Endodermal cell (in vitro differentiated cells): ENCODE measurements around the gene FAHD1. TPM values are rescaled to one million over a fixed set of nuclear protein-coding genes. Genes with fewer than 3 reads are reported as not detected.

Source experiments
- DNase-seq: peaks from one replicate; pipeline ENCODE4 v3.0.0-alpha.2; 2017
- H3K27ac ChIP-seq: 2 replicates; pipeline ENCODE4 v1.5.1; 2013; ENCODE audit warnings: mild to moderate bottlenecking, low read depth, low read length, moderate library complexity
- H3K27me3 ChIP-seq: 2 replicates; pipeline ENCODE4 v1.6.1; 2013; ENCODE audit warnings: mild to moderate bottlenecking, low read length, moderate library complexity; ENCODE audit not compliant: insufficient read depth, control insufficient read depth, poor library complexity, severe bottlenecking
- H3K36me3 ChIP-seq: 2 replicates; pipeline ENCODE4 v1.7.0; 2013; ENCODE audit warnings: mild to moderate bottlenecking, low read length, moderate library complexity; ENCODE audit not compliant: control insufficient read depth, insufficient read depth
- H3K4me1 ChIP-seq: one replicate; pipeline ENCODE4 v1.7.0; 2013; ENCODE audit warnings: low read length; ENCODE audit not compliant: control insufficient read depth, insufficient read depth
- H3K4me3 ChIP-seq: 2 replicates; pipeline ENCODE4 v1.5.1; 2013; ENCODE audit warnings: mild to moderate bottlenecking, low read length, moderate library complexity
- H3K9ac ChIP-seq: 2 replicates; pipeline ENCODE4 v1.6.1; 2013; ENCODE audit warnings: mild to moderate bottlenecking, low read length, moderate library complexity; ENCODE audit not compliant: poor library complexity, severe bottlenecking; ENCODE audit errors: extremely low read depth
- H3K9me3 ChIP-seq: 2 replicates; pipeline ENCODE4 v1.6.1; 2013; ENCODE audit warnings: mild to moderate bottlenecking, low read length, moderate library complexity; ENCODE audit not compliant: control insufficient read depth
- H3K27ac Mint-ChIP-seq: 2 replicates; pipeline ENCODE4 v1.8.0; 2020; ENCODE audit warnings: mixed read lengths
- H3K27me3 Mint-ChIP-seq: 2 replicates; pipeline ENCODE4 v1.8.0; 2021; ENCODE audit warnings: mild to moderate bottlenecking, mixed read lengths; ENCODE audit not compliant: insufficient read depth
- H3K36me3 Mint-ChIP-seq: 2 replicates; pipeline ENCODE4 v1.8.0; 2020; ENCODE audit warnings: low read depth, mixed read lengths
- H3K4me1 Mint-ChIP-seq: 2 replicates; pipeline ENCODE4 v1.8.0; 2020; ENCODE audit warnings: mixed read lengths
- H3K4me3 Mint-ChIP-seq: 2 replicates; pipeline ENCODE4 v1.8.0; 2020; ENCODE audit warnings: mild to moderate bottlenecking, moderate library complexity, mixed read lengths
- H3K9me3 Mint-ChIP-seq: 2 replicates; pipeline ENCODE4 v1.8.0; 2020; ENCODE audit warnings: mild to moderate bottlenecking, mixed read lengths
- WGBS, 2 experiments: methylation state at CpG; one replicate each; pipeline versions ENCODE4 v1.1.5 to v1.1.7; 2013; ENCODE audit warnings: missing lambda C conversion rate in 2 of 2, mixed read lengths in 1 of 2; ENCODE audit not compliant: insufficient coverage in 1 of 2, insufficient read length in 1 of 2; 5-methylcytosine and 5-hydroxymethylcytosine counted together
- total RNA-seq, 2 donors: library from RNA; stranded (reverse); fragmentation: NEBNext Ultra II Directional in 1 of 2; extraction: Animal tissue kit (Norgen Biotek cat#: 25700) in 1 of 2; gene quantifications; 2 replicates in 1 of 2; 3 replicates in 1 of 2; pipeline ENCODE4 v1.2.1, GENCODE V29; 2021
- TF ChIP-seq, protein P1 (sequence below): fragments of 200-600 bp; sonication (generic); conservative IDR thresholded peaks from 2 replicates; pipeline ENCODE4 v1.5.0; 2021; ENCODE audit warnings: antibody characterized with exemption, mild to moderate bottlenecking

FAHD1 gene
- total RNA-seq, 2 donors from 2014 or later, result 16.6 to 16.9 TPM

DNA sequence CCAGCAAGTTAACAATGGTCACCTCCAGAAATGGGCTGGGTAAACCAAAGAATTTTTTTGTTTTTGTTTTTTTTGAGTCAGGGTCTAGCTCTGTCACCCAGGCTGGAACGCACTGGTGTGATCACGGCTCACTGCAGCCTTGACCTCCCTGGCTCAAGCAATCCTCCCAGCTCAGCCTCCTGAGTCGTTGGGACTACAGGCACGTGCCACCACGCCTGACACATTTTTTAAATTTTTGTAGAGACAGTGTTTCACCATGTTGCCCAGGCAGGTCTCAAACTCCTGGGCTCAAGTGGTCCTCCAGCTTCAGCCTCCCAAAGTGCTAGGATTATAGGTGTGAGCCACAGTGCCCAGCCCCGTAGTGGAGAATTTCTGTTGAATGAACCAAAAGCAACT lies 46.3 kb upstream of the FAHD1 start:
- H3K27ac Mint-ChIP-seq, result peak overlapping the region; percentile 17
- Histone ChIP-seq H3K36me3 (peaks cover 21% of the 10 kb centered on the region), H3K4me1 (peaks cover 8% of the 10 kb centered on the region), H3K27ac (no peak overlapping the region), H3K9ac (no peak overlapping the region), H3K27me3 (no peaks in the 10 kb centered on the region), H3K4me3 (peak overlapping the region; percentile 96), H3K9me3 (no peaks in the 10 kb centered on the region)
- peaks cover 10% of the 10 kb centered on the region for H3K4me1 Mint-ChIP-seq
- H3K27me3 Mint-ChIP-seq, result no peaks in the 10 kb centered on the region
- WGBS, 2 experiments, result 87 to 96% methylated on average over 6 of the region's 6 CpGs
- no peak for DNase-seq
- H3K9me3 Mint-ChIP-seq, result no peaks in the 10 kb centered on the region
- TF ChIP-seq, protein P1, sequence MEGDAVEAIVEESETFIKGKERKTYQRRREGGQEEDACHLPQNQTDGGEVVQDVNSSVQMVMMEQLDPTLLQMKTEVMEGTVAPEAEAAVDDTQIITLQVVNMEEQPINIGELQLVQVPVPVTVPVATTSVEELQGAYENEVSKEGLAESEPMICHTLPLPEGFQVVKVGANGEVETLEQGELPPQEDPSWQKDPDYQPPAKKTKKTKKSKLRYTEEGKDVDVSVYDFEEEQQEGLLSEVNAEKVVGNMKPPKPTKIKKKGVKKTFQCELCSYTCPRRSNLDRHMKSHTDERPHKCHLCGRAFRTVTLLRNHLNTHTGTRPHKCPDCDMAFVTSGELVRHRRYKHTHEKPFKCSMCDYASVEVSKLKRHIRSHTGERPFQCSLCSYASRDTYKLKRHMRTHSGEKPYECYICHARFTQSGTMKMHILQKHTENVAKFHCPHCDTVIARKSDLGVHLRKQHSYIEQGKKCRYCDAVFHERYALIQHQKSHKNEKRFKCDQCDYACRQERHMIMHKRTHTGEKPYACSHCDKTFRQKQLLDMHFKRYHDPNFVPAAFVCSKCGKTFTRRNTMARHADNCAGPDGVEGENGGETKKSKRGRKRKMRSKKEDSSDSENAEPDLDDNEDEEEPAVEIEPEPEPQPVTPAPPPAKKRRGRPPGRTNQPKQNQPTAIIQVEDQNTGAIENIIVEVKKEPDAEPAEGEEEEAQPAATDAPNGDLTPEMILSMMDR, result no peak
- H3K4me3 Mint-ChIP-seq, result peak overlapping the region; percentile 85
- H3K36me3 Mint-ChIP-seq, result peaks cover 15% of the 10 kb centered on the region

DNA sequence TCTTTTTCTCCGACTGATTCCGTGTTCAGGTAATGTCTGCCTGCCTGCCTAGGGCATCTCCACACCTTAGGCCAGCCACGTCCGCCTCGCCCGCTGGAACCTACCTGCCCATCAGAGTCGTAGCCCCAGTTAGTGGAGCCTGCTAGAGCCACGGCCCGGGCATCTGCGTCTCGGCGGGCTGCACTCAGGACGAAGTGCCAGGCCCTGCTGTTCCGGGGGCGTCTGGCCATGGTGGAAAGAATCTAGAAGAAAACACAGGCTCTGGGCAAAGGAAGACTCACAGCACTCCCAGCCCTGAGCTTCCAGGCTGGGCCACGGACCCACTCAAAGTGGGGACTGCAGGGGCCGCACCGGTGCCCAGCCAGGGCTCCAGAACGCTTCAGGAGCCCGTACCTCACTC lies 45.8 kb upstream of the FAHD1 start:
- Mint-ChIP-seq H3K27me3 (no peaks in the 10 kb centered on the region), H3K4me1 (peaks cover 10% of the 10 kb centered on the region), H3K27ac (peak overlapping the region; percentile 94), H3K4me3 (peak overlapping the region; percentile 85), H3K36me3 (peaks cover 19% of the 10 kb centered on the region), H3K9me3 (no peaks in the 10 kb centered on the region)
- Histone ChIP-seq H3K27me3 (no peaks in the 10 kb centered on the region), H3K9me3 (no peaks in the 10 kb centered on the region), H3K4me1 (peaks cover 8% of the 10 kb centered on the region), H3K27ac (no peak overlapping the region), H3K4me3 (peak overlapping the region; percentile 96), H3K9ac (peak overlapping the region; percentile 73), H3K36me3 (peaks cover 24% of the 10 kb centered on the region)
- TF ChIP-seq, protein P1, result no peak
- no peak for DNase-seq
- WGBS, 2 experiments, result 84 to 90% methylated on average over 14 to 20 of the region's 20 CpGs

DNA sequence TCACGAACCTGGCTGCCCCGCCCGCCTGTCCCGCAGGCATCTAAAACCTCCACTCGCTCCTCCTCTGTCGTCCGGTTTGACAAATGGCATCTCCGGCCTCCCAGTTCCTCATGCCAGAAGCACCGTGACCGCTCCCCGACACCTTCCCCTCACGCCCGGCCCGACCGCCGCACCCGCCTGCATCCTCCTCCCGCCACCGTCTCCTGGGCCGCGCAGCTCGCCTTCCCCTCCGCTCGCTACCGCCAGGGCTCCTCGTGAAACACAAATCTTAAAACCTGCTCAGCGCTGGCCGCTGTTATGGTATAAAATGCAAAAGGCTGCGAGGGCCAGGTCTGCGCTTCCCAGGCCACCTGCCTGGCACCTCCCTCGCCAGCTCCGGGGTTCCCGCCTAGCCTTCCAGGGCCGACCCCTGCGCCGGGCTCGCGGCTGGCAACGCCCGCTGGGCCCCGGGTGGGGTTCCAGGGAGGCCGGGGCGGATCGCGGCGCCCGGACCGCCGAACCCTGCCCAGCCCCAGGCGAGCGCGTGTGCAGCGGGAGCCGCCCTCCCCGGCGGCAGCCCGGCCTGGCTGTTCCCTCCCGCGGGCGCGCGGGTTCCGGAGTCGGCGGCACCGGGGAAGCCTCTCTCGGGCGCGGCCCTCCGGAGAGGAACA lies 45.1 kb upstream of the FAHD1 start:
- Histone ChIP-seq H3K27ac (peak overlapping the region; percentile 91), H3K4me1 (peaks cover 8% of the 10 kb centered on the region), H3K9ac (peak overlapping the region; percentile 73), H3K4me3 (peak overlapping the region; percentile 96), H3K36me3 (peaks cover 24% of the 10 kb centered on the region), H3K27me3 (no peaks in the 10 kb centered on the region), H3K9me3 (no peaks in the 10 kb centered on the region)
- peaks cover 10% of the 10 kb centered on the region for H3K4me1 Mint-ChIP-seq
- TF ChIP-seq, protein P1, result peak; percentile 51
- peak overlapping the region; percentile 85 for H3K4me3 Mint-ChIP-seq
- 3 to 4% methylated on average over 16 to 70 of the region's 70 CpGs for WGBS, 2 experiments
- H3K27ac Mint-ChIP-seq, result peak overlapping the region; percentile 94
- no peaks in the 10 kb centered on the region for H3K9me3 Mint-ChIP-seq
- DNase-seq, result peak; percentile 75
- no peaks in the 10 kb centered on the region for H3K27me3 Mint-ChIP-seq
- peaks cover 16% of the 10 kb centered on the region for H3K36me3 Mint-ChIP-seq
